Activated CD8-positive, alpha-beta memory T cell treated with anti-CD3 and anti-CD28 coated beads for 48 hours (primary cell): Measurements from ENCODE around the gene SMAD5.
A peak's percentile ranks its signal among the peaks of the same experiment; 100 is the strongest.

ENCODE experiments used
- DNase-seq, 3 experiments: peaks; one replicate each; pipeline ENCODE4 v3.0.0-alpha.2; 2020; ENCODE audit warnings: low read depth in 2 of 3, low spot score in 2 of 3

Gene SMAD5

GRCh38 chr5:136194576-136194975 lies 61.9 kb downstream of the SMAD5 start:
- DNase-seq = no peak

GRCh38 chr5:136195971-136196820 lies 63.6 kb downstream of the SMAD5 start:
- no peak for DNase-seq

GRCh38 chr5:136197462-136198142 lies 65.0 kb downstream of the SMAD5 start:
- DNase-seq = no peak

- no peak for DNase-seq
Measured at GRCh38 chr5:136198453-136198852, 65.8 kb downstream of the SMAD5 start.

GRCh38 chr5:136199408-136199807 lies 66.8 kb downstream of the SMAD5 start:
- no peak for DNase-seq

GRCh38 chr5:136200130-136200529 lies 67.5 kb downstream of the SMAD5 start:
- no peak for DNase-seq

- DNase-seq = no peak
Measured at GRCh38 chr5:136200761-136201160, 68.1 kb downstream of the SMAD5 start.

GRCh38 chr5:136201870-136202269 lies 69.2 kb downstream of the SMAD5 start:
- DNase-seq = no peak

- no peak for DNase-seq
Measured at GRCh38 chr5:136202469-136203205, 70.0 kb downstream of the SMAD5 start.

- DNase-seq = no peak
Measured at GRCh38 chr5:136203303-136203922, 70.8 kb downstream of the SMAD5 start.

- no peak for DNase-seq
Measured at GRCh38 chr5:136205061-136205702, 72.5 kb downstream of the SMAD5 start.

- no peak for DNase-seq
Measured at GRCh38 chr5:136205941-136206340, 73.3 kb downstream of the SMAD5 start.

- no peak for DNase-seq
Measured at GRCh38 chr5:136206361-136206760, 73.7 kb downstream of the SMAD5 start.

GRCh38 chr5:136207631-136208030 lies 75.0 kb downstream of the SMAD5 start:
- DNase-seq = no peak

- no peak for DNase-seq
Measured at GRCh38 chr5:136208916-136209315, 76.3 kb downstream of the SMAD5 start.

GRCh38 chr5:136209346-136209910 lies 76.8 kb downstream of the SMAD5 start:
- no peak for DNase-seq

- DNase-seq = no peak
Measured at GRCh38 chr5:136210259-136210658, 77.6 kb downstream of the SMAD5 start.

GRCh38 chr5:136211282-136212040 lies 78.8 kb downstream of the SMAD5 start:
- no peak for DNase-seq

GRCh38 chr5:136212252-136212721 lies 79.6 kb downstream of the SMAD5 start:
- DNase-seq = peak in 2 of 3 experiments; percentile 12 to 22
